Suprapubic skin (tissue), 3 donors: ENCODE results near the gene ACAD10.

Source experiments
- POLR2AphosphoS5 ChIP-seq, 3 donors: sonication (generic); formaldehyde crosslinking; IDR thresholded peaks; one replicate each; pipeline ENCODE4 v1.6.1; 2017; ENCODE audit warnings: antibody characterized with exemption in 3 of 3
- TF ChIP-seq, protein P1 (sequence below), 2 donors: fragments of 200-600 bp in 1 of 2; fragments of 450-650 bp in 1 of 2; sonication (generic) in 1 of 2; IDR thresholded peaks; one replicate each; pipeline ENCODE4 v1.5.1; 2016 to 2019; ENCODE audit warnings: antibody characterized with exemption in 2 of 2, mild to moderate bottlenecking in 1 of 2, moderate library complexity in 1 of 2

- TF ChIP-seq, protein P1, sequence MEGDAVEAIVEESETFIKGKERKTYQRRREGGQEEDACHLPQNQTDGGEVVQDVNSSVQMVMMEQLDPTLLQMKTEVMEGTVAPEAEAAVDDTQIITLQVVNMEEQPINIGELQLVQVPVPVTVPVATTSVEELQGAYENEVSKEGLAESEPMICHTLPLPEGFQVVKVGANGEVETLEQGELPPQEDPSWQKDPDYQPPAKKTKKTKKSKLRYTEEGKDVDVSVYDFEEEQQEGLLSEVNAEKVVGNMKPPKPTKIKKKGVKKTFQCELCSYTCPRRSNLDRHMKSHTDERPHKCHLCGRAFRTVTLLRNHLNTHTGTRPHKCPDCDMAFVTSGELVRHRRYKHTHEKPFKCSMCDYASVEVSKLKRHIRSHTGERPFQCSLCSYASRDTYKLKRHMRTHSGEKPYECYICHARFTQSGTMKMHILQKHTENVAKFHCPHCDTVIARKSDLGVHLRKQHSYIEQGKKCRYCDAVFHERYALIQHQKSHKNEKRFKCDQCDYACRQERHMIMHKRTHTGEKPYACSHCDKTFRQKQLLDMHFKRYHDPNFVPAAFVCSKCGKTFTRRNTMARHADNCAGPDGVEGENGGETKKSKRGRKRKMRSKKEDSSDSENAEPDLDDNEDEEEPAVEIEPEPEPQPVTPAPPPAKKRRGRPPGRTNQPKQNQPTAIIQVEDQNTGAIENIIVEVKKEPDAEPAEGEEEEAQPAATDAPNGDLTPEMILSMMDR (IDR thresholded peaks at IDR 0.05) = no peak
- no peak for TF ChIP-seq POLR2AphosphoS5 (IDR thresholded peaks at IDR 0.05)
Measured at GRCh38 chr12:111788178-111788654, 102.4 kb downstream of the ACAD10 start.
